Panc1 (cell line): ENCODE measurements around the gene VIPR2. TPM values are rescaled to one million over a fixed set of nuclear protein-coding genes. Genes with fewer than 3 reads are reported as not detected.

Experiments
- ATAC-seq: fragments of 200-7000 bp; cut with Tn5 transposase; 2 replicates; pipeline ENCODE4 v1.9.1; 2020; ENCODE audit warnings: mild to moderate bottlenecking, moderate library complexity
- BruUV-seq: library from RNA; stranded (reverse); fragments of 400-500 nt; replicated peaks from 2 replicates; lab custom pipeline; 2021; lab: Mats Ljungman, UMichigan
- CTCF ChIA-PET: fragments of 300-600 bp; sonication (Branson Sonifier 250); formaldehyde crosslinking; loops from one replicate; lab custom pipeline; 2022; ENCODE audit warnings: antibody characterized with exemption; lab: Charles Lee
- POLR2A ChIA-PET: fragments of 300-600 bp; sonication (Branson Sonifier 250); formaldehyde crosslinking; loops from one replicate; lab custom pipeline; 2022; ENCODE audit warnings: antibody characterized with exemption; lab: Charles Lee
- DNase-seq: peaks from one replicate; pipeline ENCODE4 v3.0.0-alpha.2; 2010; ENCODE audit warnings: low read depth, low spot score
- H3K27ac ChIP-seq: 2 replicates; pipeline ENCODE4 v1.5.1; 2011; ENCODE audit warnings: mild to moderate bottlenecking, low read length, inconsistent platforms
- H3K27me3 ChIP-seq: fragments of 200-500 bp; sonication (Bioruptor generic); 2 replicates; pipeline ENCODE4 v1.6.0; 2014; ENCODE audit warnings: low read length, inconsistent platforms; ENCODE audit not compliant: control insufficient read depth, insufficient read depth
- H3K36me3 ChIP-seq: fragments of 200-500 bp; sonication (Bioruptor generic); 2 replicates; pipeline ENCODE4 v1.5.1; 2014; ENCODE audit warnings: inconsistent platforms, mild to moderate bottlenecking, low read length, moderate library complexity; ENCODE audit not compliant: control insufficient read depth, insufficient read depth
- H3K4me1 ChIP-seq: 2 replicates; pipeline ENCODE4 v1.5.1; 2011; ENCODE audit warnings: inconsistent platforms, mild to moderate bottlenecking, low read length, moderate library complexity; ENCODE audit not compliant: control insufficient read depth, insufficient read depth
- H3K4me3 ChIP-seq, 2 experiments: 2 replicates each; pipeline ENCODE4 v1.5.1; 2011 to 2012; ENCODE audit warnings: low read depth in 2 of 2, low read length in 2 of 2, mild to moderate bottlenecking in 2 of 2, inconsistent platforms in 1 of 2, moderate library complexity in 1 of 2
- H3K9me3 ChIP-seq: fragments of 200-500 bp; sonication (Bioruptor generic); 2 replicates; pipeline ENCODE4 v1.5.1; 2014; ENCODE audit warnings: low read depth, mild to moderate bottlenecking, inconsistent platforms, low read length, moderate library complexity; ENCODE audit not compliant: control insufficient read depth, insufficient read depth
- POLR2AphosphoS5 ChIP-seq: IDR thresholded peaks from 2 replicates; pipeline ENCODE4 v1.6.1; 2012; ENCODE audit warnings: mild to moderate bottlenecking, low read depth, low read length, moderate library complexity
- SIN3A ChIP-seq: IDR thresholded peaks from 2 replicates; pipeline ENCODE4 v1.6.1; 2012; ENCODE audit warnings: low read depth, mild to moderate bottlenecking, low read length, moderate library complexity, borderline replicate concordance; ENCODE audit not compliant: insufficient read depth
- TCF7L2 ChIP-seq: IDR thresholded peaks from 2 replicates; pipeline ENCODE4 v1.6.1; 2011; ENCODE audit warnings: mild to moderate bottlenecking, low read depth, low read length, inconsistent platforms
- in situ Hi-C: cut with HindIII; loops from 2 replicates; pipeline ENCODE4 v1.10.0; 2016; ENCODE audit warnings: low sequenced_read_pairs, low pct_unique_long_range_greater_than_20kb
- intact Hi-C: fragments of 100-400 bp; cut with micrococcal nuclease; formaldehyde crosslinking; loops from one replicate; pipeline ENCODE4 v1.10.0; 2022; ENCODE audit not compliant: unreplicated experiment
- total RNA-seq: library from RNA; stranded (reverse); gene quantifications from one replicate; pipeline ENCODE4 v1.2.1, GENCODE V29; 2021; ENCODE audit not compliant: unreplicated experiment
- TF ChIP-seq, protein P1 (sequence below), 2 experiments: IDR thresholded peaks; 2 replicates each; pipeline ENCODE4 v1.6.1; 2011 to 2012; ENCODE audit warnings: low read depth in 2 of 2, control low read depth in 1 of 2, low read length in 1 of 2, mild to moderate bottlenecking in 1 of 2, moderate library complexity in 1 of 2; ENCODE audit not compliant: insufficient read depth in 1 of 2
- TF ChIP-seq, protein P2 (sequence below): fragments of 450-650 bp; IDR thresholded peaks from 2 replicates; pipeline ENCODE4 v1.5.1; 2017; ENCODE audit warnings: mild to moderate bottlenecking

The VIPR2 gene
- total RNA-seq, 1 experiment from 2014 or later, result not detected

DNA sequence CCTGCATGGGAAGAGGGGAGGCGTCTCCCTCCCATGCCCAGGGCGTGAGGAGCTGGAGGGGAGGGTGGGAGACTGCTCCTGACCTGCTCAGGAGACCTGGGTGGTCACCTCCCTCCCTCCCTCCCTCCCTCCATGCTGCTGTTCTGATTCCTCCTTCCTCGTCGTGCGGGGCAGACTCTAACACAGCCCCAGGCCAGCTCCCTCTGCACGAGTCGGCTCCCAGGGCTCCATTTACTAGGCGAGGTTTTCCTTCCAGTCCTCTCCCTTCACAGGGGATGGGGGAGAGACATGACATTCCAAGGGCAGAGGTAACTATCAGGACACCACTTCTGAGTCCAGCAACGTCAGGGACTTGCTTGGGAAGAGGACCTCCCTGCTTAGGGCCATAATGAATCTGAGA, 23.6 kb downstream of the VIPR2 start:
- H3K36me3 ChIP-seq, result no peaks in the 10 kb centered on the region
- no peaks in the 10 kb centered on the region for H3K9me3 ChIP-seq
- intact Hi-C loops, result no loop called here
- H3K4me1 ChIP-seq, result no peaks in the 10 kb centered on the region
- TF ChIP-seq, protein P1, sequence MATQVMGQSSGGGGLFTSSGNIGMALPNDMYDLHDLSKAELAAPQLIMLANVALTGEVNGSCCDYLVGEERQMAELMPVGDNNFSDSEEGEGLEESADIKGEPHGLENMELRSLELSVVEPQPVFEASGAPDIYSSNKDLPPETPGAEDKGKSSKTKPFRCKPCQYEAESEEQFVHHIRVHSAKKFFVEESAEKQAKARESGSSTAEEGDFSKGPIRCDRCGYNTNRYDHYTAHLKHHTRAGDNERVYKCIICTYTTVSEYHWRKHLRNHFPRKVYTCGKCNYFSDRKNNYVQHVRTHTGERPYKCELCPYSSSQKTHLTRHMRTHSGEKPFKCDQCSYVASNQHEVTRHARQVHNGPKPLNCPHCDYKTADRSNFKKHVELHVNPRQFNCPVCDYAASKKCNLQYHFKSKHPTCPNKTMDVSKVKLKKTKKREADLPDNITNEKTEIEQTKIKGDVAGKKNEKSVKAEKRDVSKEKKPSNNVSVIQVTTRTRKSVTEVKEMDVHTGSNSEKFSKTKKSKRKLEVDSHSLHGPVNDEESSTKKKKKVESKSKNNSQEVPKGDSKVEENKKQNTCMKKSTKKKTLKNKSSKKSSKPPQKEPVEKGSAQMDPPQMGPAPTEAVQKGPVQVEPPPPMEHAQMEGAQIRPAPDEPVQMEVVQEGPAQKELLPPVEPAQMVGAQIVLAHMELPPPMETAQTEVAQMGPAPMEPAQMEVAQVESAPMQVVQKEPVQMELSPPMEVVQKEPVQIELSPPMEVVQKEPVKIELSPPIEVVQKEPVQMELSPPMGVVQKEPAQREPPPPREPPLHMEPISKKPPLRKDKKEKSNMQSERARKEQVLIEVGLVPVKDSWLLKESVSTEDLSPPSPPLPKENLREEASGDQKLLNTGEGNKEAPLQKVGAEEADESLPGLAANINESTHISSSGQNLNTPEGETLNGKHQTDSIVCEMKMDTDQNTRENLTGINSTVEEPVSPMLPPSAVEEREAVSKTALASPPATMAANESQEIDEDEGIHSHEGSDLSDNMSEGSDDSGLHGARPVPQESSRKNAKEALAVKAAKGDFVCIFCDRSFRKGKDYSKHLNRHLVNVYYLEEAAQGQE (IDR thresholded peaks at IDR 0.05; ENCODE audit: insufficient read depth in 1 of 2, low read depth in 2 of 2, low read length in 1 of 2), result no peak
- no peak for TF ChIP-seq SIN3A
- CTCF ChIA-PET, result no interaction called here
- DNase-seq, result no peak
- H3K27me3 ChIP-seq, result peaks cover 9% of the 10 kb centered on the region
- in situ Hi-C loops, result no loop called here
- no peak overlapping the region for H3K27ac ChIP-seq
- no peak for ATAC-seq
- POLR2A ChIA-PET, result no interaction called here
- BruUV-seq, result no TSS peak
- H3K4me3 ChIP-seq, result no peak overlapping the region

DNA sequence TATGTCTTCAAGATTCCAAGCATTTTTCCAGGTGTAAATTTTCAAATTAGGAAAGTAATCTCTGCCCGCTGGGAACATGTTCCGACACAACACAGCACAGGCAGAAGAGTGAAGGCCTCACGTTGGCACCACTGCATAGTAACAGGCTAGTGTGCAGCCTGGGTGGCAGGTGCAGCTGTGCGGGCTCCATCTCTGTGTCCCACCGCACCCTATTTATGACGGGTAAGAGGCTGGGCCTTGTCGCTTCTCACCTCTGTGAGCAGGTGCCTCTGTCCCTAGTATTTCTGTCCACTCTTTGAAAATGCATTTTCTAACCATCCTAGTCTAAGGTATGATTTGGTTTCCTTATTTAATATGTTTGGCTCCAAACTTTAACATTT, 24.1 kb downstream of the VIPR2 start:
- no peak overlapping the region for H3K4me3 ChIP-seq
- POLR2A ChIA-PET, result no interaction called here
- TF ChIP-seq SIN3A (no peak), TCF7L2 (no peak), POLR2AphosphoS5 (no peak)
- TF ChIP-seq, protein P1 (IDR thresholded peaks at IDR 0.05; ENCODE audit: insufficient read depth in 1 of 2, low read depth in 2 of 2, low read length in 1 of 2), result no peak
- TF ChIP-seq, protein P2, sequence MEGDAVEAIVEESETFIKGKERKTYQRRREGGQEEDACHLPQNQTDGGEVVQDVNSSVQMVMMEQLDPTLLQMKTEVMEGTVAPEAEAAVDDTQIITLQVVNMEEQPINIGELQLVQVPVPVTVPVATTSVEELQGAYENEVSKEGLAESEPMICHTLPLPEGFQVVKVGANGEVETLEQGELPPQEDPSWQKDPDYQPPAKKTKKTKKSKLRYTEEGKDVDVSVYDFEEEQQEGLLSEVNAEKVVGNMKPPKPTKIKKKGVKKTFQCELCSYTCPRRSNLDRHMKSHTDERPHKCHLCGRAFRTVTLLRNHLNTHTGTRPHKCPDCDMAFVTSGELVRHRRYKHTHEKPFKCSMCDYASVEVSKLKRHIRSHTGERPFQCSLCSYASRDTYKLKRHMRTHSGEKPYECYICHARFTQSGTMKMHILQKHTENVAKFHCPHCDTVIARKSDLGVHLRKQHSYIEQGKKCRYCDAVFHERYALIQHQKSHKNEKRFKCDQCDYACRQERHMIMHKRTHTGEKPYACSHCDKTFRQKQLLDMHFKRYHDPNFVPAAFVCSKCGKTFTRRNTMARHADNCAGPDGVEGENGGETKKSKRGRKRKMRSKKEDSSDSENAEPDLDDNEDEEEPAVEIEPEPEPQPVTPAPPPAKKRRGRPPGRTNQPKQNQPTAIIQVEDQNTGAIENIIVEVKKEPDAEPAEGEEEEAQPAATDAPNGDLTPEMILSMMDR, result no peak
- no peak overlapping the region for H3K27ac ChIP-seq
- no peak for DNase-seq
- no peaks in the 10 kb centered on the region for H3K9me3 ChIP-seq
- CTCF ChIA-PET, result no interaction called here
- peaks cover 6% of the 10 kb centered on the region for H3K27me3 ChIP-seq
- no peak for ATAC-seq
- no peaks in the 10 kb centered on the region for H3K4me1 ChIP-seq
- intact Hi-C loops, result no loop called here
- no TSS peak for BruUV-seq
- no peaks in the 10 kb centered on the region for H3K36me3 ChIP-seq
- in situ Hi-C loops, result no loop called here
